ENCODE data around the gene DAG1. TPM values are rescaled to one million over a fixed set of nuclear protein-coding genes. Genes with fewer than 3 reads are reported as not detected.

The DAG1 gene
- total RNA-seq, 1 experiment from 2014 or later, result 93.0 TPM

- Histone ChIP-seq H4K8ac (replicated peaks; ENCODE audit: insufficient read length, low read depth, low read length) (no peak overlapping the region), H4K91ac (ENCODE audit: insufficient read length, low read depth, low read length) (no peak overlapping the region), H3K9me3 (ENCODE audit: control insufficient read depth, low read depth, low read length) (no peaks in the 10 kb centered on the region), H3K4me2 (ENCODE audit: insufficient read depth, insufficient read length, low read length) (peak overlapping the region; percentile 61), H3T11ph (ENCODE audit: low read length) (no peak overlapping the region), H3K27me3 (ENCODE audit: insufficient read depth, low read length) (no peaks in the 10 kb centered on the region), H3K4ac (ENCODE audit: low read depth, low read length) (no peak overlapping the region), H4K20me1 (ENCODE audit: control insufficient read depth, insufficient read depth, insufficient read length) (no peaks in the 10 kb centered on the region), H2BK5ac (ENCODE audit: insufficient read length, low read length) (no peak overlapping the region), H3K23me2 (ENCODE audit: insufficient read length, low read depth, low read length, poor library complexity, severe bottlenecking) (peaks cover 5% of the 10 kb centered on the region), H3K14ac (ENCODE audit: insufficient read depth, low read length) (0 out of 2 replicates have a peak overlapping the region, but pooled peaks have one; percentile 23), H2BK20ac (ENCODE audit: low read depth, low read length, poor library complexity, severe bottlenecking) (no peak overlapping the region), H2BK12ac (ENCODE audit: insufficient read length, low read depth, low read length) (no peak overlapping the region), H3K4me1 (ENCODE audit: insufficient read depth, low read length) (peaks cover 3% of the 10 kb centered on the region; the same call in 1 of the 2 replicates), H3K56ac (ENCODE audit: insufficient read length, low read depth, low read length) (no peak overlapping the region), H2BK15ac (ENCODE audit: low read depth, low read length) (no peak overlapping the region), H3K79me1 (ENCODE audit: insufficient read depth, low read depth, low read length, poor library complexity, severe bottlenecking) (no peaks in the 10 kb centered on the region), H2BK120ac (ENCODE audit: low read depth, low read length, poor library complexity, severe bottlenecking) (no peak overlapping the region), H3K27ac (ENCODE audit: insufficient read length, low read depth, low read length) (no peak overlapping the region), H3K79me2 (ENCODE audit: insufficient read depth, low read length) (no peaks in the 10 kb centered on the region), H4K5ac (ENCODE audit: insufficient read length, low read depth, low read length) (no peak overlapping the region), H2AK5ac (ENCODE audit: insufficient read length, low read length) (no peak overlapping the region), H3K23ac (ENCODE audit: insufficient read length, low read depth, low read length) (no peak overlapping the region), H3K9ac (ENCODE audit: extremely low read depth, insufficient read length, low read length) (no peak overlapping the region), H3K18ac (ENCODE audit: insufficient read length, low read depth, low read length) (peak overlapping the region; percentile 39), H2AFZ (ENCODE audit: low read length) (no peak overlapping the region)
- peaks cover 0 to 2% of the 10 kb centered on the region in 2 experiments; a peak in 2 of 5 replicates for H3K9me3 Mint-ChIP-seq
- no CpG with 5 or more reads among the region's 63 CpGs for WGBS (ENCODE audit: extremely low coverage, insufficient read length, low lambda C conversion rate)
- peak overlapping the region in 2 of 3 experiments; percentile 74 to 85; a peak in 3 of 7 replicates for H3K27ac Mint-ChIP-seq
- no peaks in the 10 kb centered on the region for H3K36me3 Mint-ChIP-seq (ENCODE audit: insufficient read depth in 1 of 3, low read depth in 3 of 3)
- peak; percentile 93 for TF ChIP-seq CTCF (conservative IDR thresholded peaks at IDR 0.05)
- DNase-seq, result peak; percentile 93
- peak overlapping the region; percentile 65 to 79 for H3K4me3 Mint-ChIP-seq
- peaks cover 19 to 22% of the 10 kb centered on the region in 2 experiments for H3K4me1 Mint-ChIP-seq
- H3K27me3 Mint-ChIP-seq (ENCODE audit: low read depth), result peaks cover 24% of the 10 kb centered on the region
These were observed 69.8 kb downstream of the DAG1 start for GRCh38 chr3:49539659-49540560.

All from H9 (cell line).